NCI-H2107 treated with DMSO at 0.1 percent for 48 hours (cell line): Measurements from ENCODE around the gene OSGIN1.

Source experiments
- DNase-seq: peaks from one replicate; lab custom pipeline; 2025; ENCODE audit not compliant: unreplicated experiment; lab: John Stamatoyannopoulos, UW

The OSGIN1 gene

DNA sequence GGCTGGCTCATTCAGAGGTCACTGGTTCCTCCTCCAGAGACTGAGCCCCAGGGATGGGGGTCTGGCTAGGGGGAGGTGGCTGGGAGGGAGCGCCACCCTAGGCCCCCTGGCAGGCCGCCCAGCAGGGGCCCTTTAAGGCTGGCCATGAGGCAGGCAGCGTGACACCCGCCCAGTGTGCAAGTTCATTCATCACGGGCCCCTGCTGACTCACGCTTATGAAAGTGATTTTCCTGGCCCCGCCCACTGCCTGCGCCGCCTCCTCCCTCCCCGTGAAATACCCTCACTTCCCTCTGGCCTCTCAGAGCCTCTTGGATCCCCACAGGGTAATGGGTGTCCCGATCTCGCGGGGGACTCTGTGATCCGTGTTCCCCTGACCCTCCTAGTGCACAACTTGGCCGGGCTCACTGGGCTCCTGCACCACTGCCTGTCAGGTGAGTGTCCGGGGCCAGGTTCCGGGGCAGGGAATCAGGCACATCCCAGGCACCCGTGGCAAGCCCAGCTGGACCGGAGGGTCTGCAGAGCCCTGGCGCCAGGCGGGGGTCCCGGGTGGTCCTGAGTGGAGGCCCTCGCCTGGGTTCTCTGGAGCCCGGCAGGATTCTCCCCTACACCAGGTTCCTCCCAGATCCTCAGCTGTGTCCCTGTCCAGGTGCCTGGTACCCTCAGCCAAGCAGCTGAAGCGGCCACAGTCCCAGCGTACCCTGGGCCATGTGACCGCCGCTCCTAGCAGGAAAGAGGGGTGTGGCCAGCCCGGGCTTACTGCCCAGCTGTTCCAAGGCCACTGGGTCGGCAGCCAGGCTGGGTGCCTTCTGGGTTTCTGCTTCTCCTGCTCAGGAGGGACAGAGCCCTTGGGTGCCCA is at the start of gene OSGIN1:
TSS of gene OSGIN1 (plus strand) at position 301 of the 856 bp plus-strand sequence. CDS start 4,432 bp downstream, outside the sequence.
- peak; percentile 46 for DNase-seq

DNA sequence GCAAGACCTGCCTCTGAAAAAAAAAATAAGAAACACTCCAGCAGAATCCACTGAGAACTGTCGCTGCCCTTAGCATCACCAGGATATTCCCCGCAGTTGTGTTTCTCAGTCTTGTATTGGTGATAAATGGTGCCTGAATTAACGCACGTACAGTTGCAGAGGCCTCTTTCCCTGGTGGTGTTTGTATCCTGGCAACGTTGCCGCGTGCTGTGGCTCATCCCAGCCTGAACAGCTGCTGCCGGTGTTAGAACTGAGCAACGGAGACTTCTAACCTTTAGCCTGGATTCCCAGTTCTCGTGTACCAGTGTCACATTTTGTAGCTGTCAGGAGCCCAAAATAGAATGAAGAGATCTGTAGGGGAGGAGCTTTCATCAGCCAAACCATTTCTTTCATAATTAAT is 49.3 kb upstream of the OSGIN1 start:
- DNase-seq, result no peak

- DNase-seq, result no peak
Observed at GRCh38 chr16:83906683-83907082, 46.4 kb upstream of the OSGIN1 start.

GRCh38 chr16:83907111-83907510 is 45.9 kb upstream of the OSGIN1 start:
- no peak for DNase-seq

GRCh38 chr16:83907631-83908250 is 45.3 kb upstream of the OSGIN1 start:
- no peak for DNase-seq

GRCh38 chr16:83908798-83909197 is 44.2 kb upstream of the OSGIN1 start:
- no peak for DNase-seq

DNA sequence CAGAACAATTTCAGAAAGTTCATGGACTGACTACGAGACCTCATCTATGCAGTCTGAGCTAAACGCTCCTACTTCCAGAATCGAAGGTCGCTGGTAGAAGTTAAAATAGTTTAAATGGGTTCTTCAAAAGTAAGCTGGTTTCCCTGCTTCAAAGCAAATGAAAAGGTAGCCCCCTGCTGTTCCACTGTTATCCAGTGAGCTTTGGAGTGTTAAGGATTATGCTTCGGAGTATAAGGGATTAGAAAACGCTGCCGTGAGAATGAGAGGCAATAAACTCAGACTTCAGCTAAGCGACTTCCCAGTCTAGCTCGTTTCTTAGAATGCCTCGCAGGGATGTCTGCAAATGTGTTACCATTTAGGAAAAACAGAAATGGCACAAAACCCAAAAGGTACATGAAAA is 41.8 kb upstream of the OSGIN1 start:
- DNase-seq, result no peak

GRCh38 chr16:83912519-83913244 is 40.4 kb upstream of the OSGIN1 start:
- DNase-seq, result no peak

- no peak for DNase-seq
Observed at GRCh38 chr16:83913245-83913633, 39.8 kb upstream of the OSGIN1 start.

GRCh38 chr16:83914091-83914710 is 38.8 kb upstream of the OSGIN1 start:
- DNase-seq, result no peak

DNA sequence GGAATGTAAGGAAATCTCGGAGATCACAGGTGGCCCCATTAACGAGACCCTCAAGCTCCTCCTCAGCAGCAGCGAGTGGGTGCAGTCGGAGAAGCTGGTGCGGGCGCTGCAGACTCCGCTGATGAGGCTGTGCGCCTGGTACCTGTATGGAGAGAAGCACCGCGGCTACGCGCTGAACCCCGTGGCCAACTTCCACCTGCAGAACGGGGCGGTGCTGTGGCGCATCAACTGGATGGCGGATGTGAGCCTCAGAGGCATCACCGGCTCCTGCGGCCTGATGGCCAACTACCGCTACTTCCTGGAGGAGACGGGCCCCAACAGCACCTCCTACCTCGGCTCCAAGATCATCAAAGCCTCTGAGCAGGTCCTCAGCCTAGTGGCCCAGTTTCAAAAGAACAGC is 38.0 kb upstream of the OSGIN1 start:
- no peak for DNase-seq

DNA sequence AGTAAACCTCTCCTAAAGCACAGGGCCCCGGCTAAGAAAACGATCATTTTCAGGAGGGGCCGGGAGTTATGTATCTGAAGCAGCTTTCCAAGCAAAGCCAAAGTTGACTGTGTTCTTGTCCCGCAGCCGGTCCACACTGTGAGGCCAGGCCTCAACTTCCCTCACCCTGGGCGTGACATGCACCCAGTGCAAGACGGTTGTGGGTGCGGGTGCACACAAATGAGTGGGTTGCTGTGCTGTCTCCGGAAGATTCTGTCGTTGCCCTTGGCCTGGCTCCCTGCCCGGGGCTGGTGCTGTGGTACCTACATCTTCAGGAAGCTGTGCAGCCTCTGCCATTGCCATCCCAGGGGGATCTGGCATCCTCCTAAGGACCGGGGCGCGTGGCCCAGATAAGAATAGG is 37.5 kb upstream of the OSGIN1 start:
- no peak for DNase-seq

DNA sequence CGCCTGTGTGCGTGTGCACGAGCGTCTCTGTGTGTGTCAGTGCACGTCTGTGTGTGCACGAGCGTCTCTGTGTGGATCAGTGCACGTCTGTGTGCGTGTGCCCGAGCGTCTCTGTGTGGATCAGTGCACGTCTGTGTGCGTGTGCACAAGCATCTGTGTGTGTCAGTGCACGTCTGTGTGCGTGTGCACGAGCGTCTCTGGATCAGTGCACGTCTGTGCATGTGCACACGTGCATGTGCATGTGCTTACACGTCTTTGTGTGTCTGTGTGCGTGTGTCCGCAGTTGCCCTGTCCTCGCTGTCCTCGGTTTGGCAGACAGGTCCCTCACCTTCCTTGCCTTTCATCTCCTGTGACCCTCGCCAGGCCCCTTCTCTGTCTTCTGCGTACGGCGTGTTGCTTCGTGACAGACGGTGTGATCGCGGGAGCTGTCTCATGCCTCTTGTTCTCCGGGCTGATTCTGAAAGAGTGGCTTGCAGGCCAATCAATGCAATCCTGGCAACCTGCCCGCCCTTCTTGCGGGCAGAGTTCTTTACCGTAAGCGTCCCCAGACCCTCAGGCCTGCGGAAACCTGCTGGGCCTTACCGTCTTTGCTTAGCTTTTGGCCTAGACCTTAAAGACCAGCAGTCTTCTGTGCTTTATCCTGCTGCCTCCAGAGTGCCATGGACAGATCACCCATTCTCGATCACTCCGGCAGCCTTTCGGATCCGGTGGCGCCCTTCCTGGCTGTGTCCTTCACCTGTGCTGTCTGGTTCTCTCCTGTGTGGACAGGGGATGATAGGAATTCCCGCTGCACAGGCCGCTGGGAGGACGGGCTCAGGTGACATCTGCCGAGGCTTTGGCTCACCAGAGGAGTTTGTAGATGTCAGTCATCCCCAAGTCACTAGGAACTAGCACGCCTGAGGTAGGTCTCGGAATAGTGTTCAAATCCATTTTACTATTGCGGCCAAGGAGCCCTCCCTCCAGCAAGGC is 35.6 kb upstream of the OSGIN1 start:
- no peak for DNase-seq

- DNase-seq, result no peak
Observed at GRCh38 chr16:83920894-83921491, 32.0 kb upstream of the OSGIN1 start.

DNA sequence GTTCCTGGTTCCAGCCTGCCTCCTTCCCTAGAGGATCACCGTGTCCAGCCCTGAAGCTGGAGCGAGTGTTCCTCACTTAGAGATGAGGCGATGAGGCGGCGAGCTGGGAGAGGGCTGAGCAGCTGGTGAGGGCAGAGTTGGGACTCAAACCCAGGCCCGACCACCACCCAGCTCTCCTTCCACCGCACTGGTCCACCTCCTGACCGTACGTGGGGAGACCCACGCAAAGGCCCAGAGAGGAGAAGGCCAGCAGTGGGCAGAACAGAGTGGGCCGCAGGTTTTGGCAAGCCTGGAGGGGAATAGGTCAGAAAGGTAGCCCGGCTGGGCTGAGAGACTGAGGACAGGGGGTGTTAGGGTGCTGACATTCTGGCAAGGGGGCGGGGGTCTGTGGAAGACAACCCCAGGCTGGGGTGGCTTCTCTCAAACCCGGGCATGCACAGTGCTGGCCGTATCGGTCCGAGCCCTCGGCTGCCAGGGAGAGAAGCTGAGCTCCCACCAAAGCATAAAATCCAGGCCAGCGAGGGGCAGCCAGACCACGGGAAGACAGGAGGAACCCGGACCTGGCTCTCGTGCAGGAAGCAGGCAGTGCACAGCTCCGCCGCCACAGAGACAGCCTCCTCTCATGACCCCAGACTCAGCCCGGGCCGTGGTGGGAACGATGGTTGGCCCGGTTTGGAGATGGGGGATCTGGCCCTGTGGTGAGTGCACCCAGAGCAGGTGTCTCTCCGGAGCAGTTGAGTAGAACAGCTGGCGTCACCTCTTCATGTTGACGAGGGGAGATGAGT is 29.3 kb upstream of the OSGIN1 start:
- no peak for DNase-seq

DNA sequence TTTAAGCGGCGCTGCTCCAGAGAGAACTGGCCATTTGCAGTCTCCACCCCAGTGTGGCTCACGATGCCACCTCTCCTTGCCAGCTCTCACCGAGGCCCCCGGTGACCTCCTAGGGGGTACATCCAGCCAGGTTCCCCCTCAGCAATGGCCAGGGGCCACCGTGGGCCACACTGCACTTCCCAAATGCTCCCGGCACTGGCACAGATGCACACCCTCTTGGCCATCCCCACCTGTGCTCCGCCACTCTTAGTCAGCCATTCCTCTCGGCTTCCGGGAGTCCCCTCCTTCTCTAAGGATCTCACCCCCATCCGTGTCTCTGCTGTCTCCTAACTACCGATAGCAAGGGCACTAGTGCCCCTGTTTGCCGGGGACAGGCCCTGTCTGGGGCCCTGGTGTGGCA is 28.4 kb upstream of the OSGIN1 start:
- no peak for DNase-seq

GRCh38 chr16:83925095-83925905 is 27.7 kb upstream of the OSGIN1 start:
- no peak for DNase-seq
